PC-3 (cell line): Measurements from ENCODE around the gene WDR11. TPM values are rescaled to one million over a fixed set of nuclear protein-coding genes. Genes with fewer than 3 reads are reported as not detected.

Experiments
- ATAC-seq: fragments of 200-7000 bp; cut with Tn5 transposase; 2 replicates; pipeline ENCODE4 v1.9.1; 2020; ENCODE audit warnings: mild to moderate bottlenecking, moderate library complexity
- BruUV-seq: library from RNA; stranded (reverse); fragments of 400-500 nt; replicated peaks from 2 replicates; lab custom pipeline; 2021; lab: Mats Ljungman, UMichigan
- CTCF ChIA-PET: fragments of 300-600 bp; sonication (Branson Sonifier 250); formaldehyde crosslinking; loops from one replicate; lab custom pipeline; 2022; ENCODE audit warnings: antibody characterized with exemption; lab: Charles Lee
- POLR2A ChIA-PET: fragments of 300-600 bp; sonication (Branson Sonifier 250); formaldehyde crosslinking; loops from one replicate; lab custom pipeline; 2022; ENCODE audit warnings: antibody characterized with exemption; ENCODE audit not compliant: unreplicated experiment; lab: Charles Lee
- DNase-seq: peaks from one replicate; pipeline ENCODE4 v3.0.0-alpha.2; 2015
- H2AFZ ChIP-seq: fragments of 300-600 bp; sonication (generic); 2 replicates; pipeline ENCODE4 v1.6.0; 2016; ENCODE audit warnings: antibody characterized with exemption, low read length
- H3F3A ChIP-seq: fragments of 300-600 bp; sonication (generic); one replicate; pipeline ENCODE4 v1.6.0; 2017; ENCODE audit warnings: antibody characterized with exemption, low read length, control low read depth, mild to moderate bottlenecking; ENCODE audit not compliant: unreplicated experiment
- H3K27ac ChIP-seq: fragments of 300-600 bp; sonication (generic); 2 replicates; pipeline ENCODE4 v1.5.1; 2016; ENCODE audit warnings: mild to moderate bottlenecking, low read length
- H3K27me3 ChIP-seq: fragments of 300-600 bp; sonication (generic); 2 replicates; pipeline ENCODE4 v1.6.1; 2016; ENCODE audit warnings: low read length, mixed read lengths
- H3K36me3 ChIP-seq: fragments of 300-600 bp; sonication (generic); 2 replicates; pipeline ENCODE4 v1.6.1; 2016; ENCODE audit warnings: low read depth, mixed run types, low read length, mixed read lengths
- H3K4me1 ChIP-seq: fragments of 300-600 bp; sonication (generic); 2 replicates; pipeline ENCODE4 v1.5.1; 2016; ENCODE audit warnings: low read length; ENCODE audit not compliant: insufficient read depth
- H3K4me2 ChIP-seq: fragments of 300-600 bp; sonication (generic); 2 replicates; pipeline ENCODE4 v1.6.0; 2016; ENCODE audit warnings: low read length
- H3K4me3 ChIP-seq: fragments of 300-600 bp; sonication (generic); 2 replicates; pipeline ENCODE4 v1.5.1; 2016; ENCODE audit warnings: mild to moderate bottlenecking, low read length, mixed read lengths
- H3K79me2 ChIP-seq: fragments of 300-600 bp; sonication (generic); 2 replicates; pipeline ENCODE4 v1.6.1; 2017; ENCODE audit warnings: low read length, mixed read lengths
- H3K9ac ChIP-seq: fragments of 300-600 bp; sonication (generic); 2 replicates; pipeline ENCODE4 v1.6.0; 2016; ENCODE audit warnings: mild to moderate bottlenecking, low read length
- H3K9me2 ChIP-seq: fragments of 300-600 bp; sonication (generic); replicated peaks from 2 replicates; pipeline ENCODE4 v1.6.1; 2016; ENCODE audit warnings: mixed run types, low read length, mixed read lengths
- H3K9me3 ChIP-seq: fragments of 300-600 bp; sonication (generic); 2 replicates; pipeline ENCODE4 v1.6.1; 2016; ENCODE audit warnings: low read length, mixed read lengths
- H4K20me1 ChIP-seq: fragments of 300-600 bp; sonication (generic); 2 replicates; pipeline ENCODE4 v1.6.1; 2016; ENCODE audit warnings: low read length, mixed read lengths
- EZH2 ChIP-seq: fragments of 300-600 bp; sonication (generic); IDR thresholded peaks from one replicate; pipeline ENCODE4 v1.6.1; 2017; ENCODE audit warnings: antibody characterized with exemption, mild to moderate bottlenecking, low read length; ENCODE audit not compliant: unreplicated experiment
- EZH2phosphoT487 ChIP-seq: fragments of 300-600 bp; sonication (generic); IDR thresholded peaks from 2 replicates; pipeline ENCODE4 v1.6.1; 2018; ENCODE audit warnings: mild to moderate bottlenecking, antibody characterized with exemption, low read length, borderline replicate concordance
- intact Hi-C: fragments of 100-400 bp; cut with micrococcal nuclease; formaldehyde crosslinking; loops from 2 replicates; pipeline ENCODE4 v1.9.0; 2023
- total RNA-seq: library from RNA; depleted of rRNA; stranded (reverse); fragments of >200 nt; gene quantifications from 2 replicates; pipeline ENCODE4 v1.2.3, GENCODE V29; 2014
- TF ChIP-seq, protein P1 (sequence below): fragments of 300-600 bp; sonication (generic); conservative IDR thresholded peaks from 2 replicates; pipeline ENCODE4 v1.5.1; 2017; ENCODE audit warnings: antibody characterized with exemption, low read depth, mild to moderate bottlenecking, low read length

The WDR11 gene
- total RNA-seq, 1 experiment from 2014 or later, result 37.5 TPM

- H4K20me1 ChIP-seq, result no peaks in the 10 kb centered on the region
- H3K27ac ChIP-seq, result no peak overlapping the region
- H3K4me2 ChIP-seq, result no peak overlapping the region
- H3K4me1 ChIP-seq, result no peaks in the 10 kb centered on the region
- no peak overlapping the region for H3K4me3 ChIP-seq
- DNase-seq, result no peak
- H3K9ac ChIP-seq, result no peak overlapping the region
- no peak for ATAC-seq
- no peaks in the 10 kb centered on the region for H3K79me2 ChIP-seq
- no peaks in the 10 kb centered on the region for H3K9me2 ChIP-seq
- intact Hi-C loops, result no loop called here
- H2AFZ ChIP-seq, result no peak overlapping the region
- no peaks in the 10 kb centered on the region for H3K9me3 ChIP-seq
- ChIA-PET CTCF (no interaction called here), POLR2A (no interaction called here)
- no peaks in the 10 kb centered on the region for H3K27me3 ChIP-seq
- TF ChIP-seq, protein P1, sequence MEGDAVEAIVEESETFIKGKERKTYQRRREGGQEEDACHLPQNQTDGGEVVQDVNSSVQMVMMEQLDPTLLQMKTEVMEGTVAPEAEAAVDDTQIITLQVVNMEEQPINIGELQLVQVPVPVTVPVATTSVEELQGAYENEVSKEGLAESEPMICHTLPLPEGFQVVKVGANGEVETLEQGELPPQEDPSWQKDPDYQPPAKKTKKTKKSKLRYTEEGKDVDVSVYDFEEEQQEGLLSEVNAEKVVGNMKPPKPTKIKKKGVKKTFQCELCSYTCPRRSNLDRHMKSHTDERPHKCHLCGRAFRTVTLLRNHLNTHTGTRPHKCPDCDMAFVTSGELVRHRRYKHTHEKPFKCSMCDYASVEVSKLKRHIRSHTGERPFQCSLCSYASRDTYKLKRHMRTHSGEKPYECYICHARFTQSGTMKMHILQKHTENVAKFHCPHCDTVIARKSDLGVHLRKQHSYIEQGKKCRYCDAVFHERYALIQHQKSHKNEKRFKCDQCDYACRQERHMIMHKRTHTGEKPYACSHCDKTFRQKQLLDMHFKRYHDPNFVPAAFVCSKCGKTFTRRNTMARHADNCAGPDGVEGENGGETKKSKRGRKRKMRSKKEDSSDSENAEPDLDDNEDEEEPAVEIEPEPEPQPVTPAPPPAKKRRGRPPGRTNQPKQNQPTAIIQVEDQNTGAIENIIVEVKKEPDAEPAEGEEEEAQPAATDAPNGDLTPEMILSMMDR, result no peak
- TF ChIP-seq EZH2phosphoT487, result no peak
- TF ChIP-seq EZH2, result no peak
- no peaks in the 10 kb centered on the region for H3F3A ChIP-seq
- BruUV-seq, result no TSS peak
- H3K36me3 ChIP-seq, result no peaks in the 10 kb centered on the region
These were observed 80.3 kb downstream of the WDR11 start for GRCh38 chr10:120931423-120931822.

- ChIA-PET POLR2A (no interaction called here), CTCF (no interaction called here)
- no peaks in the 10 kb centered on the region for H3K27me3 ChIP-seq
- no peak overlapping the region for H2AFZ ChIP-seq
- no peak overlapping the region for H3K4me2 ChIP-seq
- no peak overlapping the region for H3K27ac ChIP-seq
- no TSS peak for BruUV-seq
- H3K9me2 ChIP-seq, result no peaks in the 10 kb centered on the region
- DNase-seq (no peak), ATAC-seq (no peak)
- H3F3A ChIP-seq, result no peaks in the 10 kb centered on the region
- intact Hi-C loops, result no loop called here
- no peaks in the 10 kb centered on the region for H3K4me1 ChIP-seq
- H3K79me2 ChIP-seq, result no peaks in the 10 kb centered on the region
- H3K4me3 ChIP-seq, result no peak overlapping the region
- no peaks in the 10 kb centered on the region for H3K36me3 ChIP-seq
- H4K20me1 ChIP-seq, result no peaks in the 10 kb centered on the region
- no peak overlapping the region for H3K9ac ChIP-seq
- H3K9me3 ChIP-seq, result no peaks in the 10 kb centered on the region
- TF ChIP-seq EZH2 (no peak), EZH2phosphoT487 (no peak)
- TF ChIP-seq, protein P1, result no peak
These were observed 80.8 kb downstream of the WDR11 start for GRCh38 chr10:120931999-120932398.

DNA sequence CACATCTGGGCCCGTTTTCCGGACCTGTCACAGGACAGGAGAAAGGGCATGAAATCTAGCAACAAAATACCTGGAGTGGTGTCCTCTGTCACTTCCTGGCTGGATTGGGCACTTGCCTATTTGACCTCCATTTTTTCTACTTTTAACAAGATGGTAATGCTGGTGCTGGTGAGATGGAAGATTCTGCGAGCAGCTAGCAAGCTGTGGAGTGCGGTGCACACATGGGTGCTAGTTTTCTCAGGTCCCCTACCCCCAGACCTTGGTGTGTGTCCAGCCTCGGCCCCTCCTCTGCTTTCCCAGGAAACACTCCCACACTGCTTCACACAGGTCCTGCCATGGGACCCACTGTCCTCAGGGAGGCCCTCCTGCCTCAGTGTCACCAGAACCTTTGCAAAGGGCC is 87.7 kb downstream of the WDR11 start:
- CTCF ChIA-PET, result no interaction called here
- H3K36me3 ChIP-seq, result no peaks in the 10 kb centered on the region
- intact Hi-C loops, result no loop called here
- no peaks in the 10 kb centered on the region for H4K20me1 ChIP-seq
- H3K9ac ChIP-seq, result no peak overlapping the region
- BruUV-seq, result no TSS peak
- ATAC-seq (no peak), DNase-seq (no peak)
- H3K9me3 ChIP-seq, result no peaks in the 10 kb centered on the region
- POLR2A ChIA-PET, result no interaction called here
- H3K4me2 ChIP-seq, result no peak overlapping the region
- no peaks in the 10 kb centered on the region for H3K9me2 ChIP-seq
- H2AFZ ChIP-seq, result no peak overlapping the region
- H3K27ac ChIP-seq, result no peak overlapping the region
- no peak overlapping the region for H3K4me3 ChIP-seq
- no peaks in the 10 kb centered on the region for H3F3A ChIP-seq
- no peaks in the 10 kb centered on the region for H3K27me3 ChIP-seq
- no peaks in the 10 kb centered on the region for H3K79me2 ChIP-seq
- TF ChIP-seq, protein P1, result no peak
- no peak for TF ChIP-seq EZH2phosphoT487
- TF ChIP-seq EZH2, result no peak
- no peaks in the 10 kb centered on the region for H3K4me1 ChIP-seq
